ENCODE results near the gene SEC31A.

The SEC31A gene

DNA sequence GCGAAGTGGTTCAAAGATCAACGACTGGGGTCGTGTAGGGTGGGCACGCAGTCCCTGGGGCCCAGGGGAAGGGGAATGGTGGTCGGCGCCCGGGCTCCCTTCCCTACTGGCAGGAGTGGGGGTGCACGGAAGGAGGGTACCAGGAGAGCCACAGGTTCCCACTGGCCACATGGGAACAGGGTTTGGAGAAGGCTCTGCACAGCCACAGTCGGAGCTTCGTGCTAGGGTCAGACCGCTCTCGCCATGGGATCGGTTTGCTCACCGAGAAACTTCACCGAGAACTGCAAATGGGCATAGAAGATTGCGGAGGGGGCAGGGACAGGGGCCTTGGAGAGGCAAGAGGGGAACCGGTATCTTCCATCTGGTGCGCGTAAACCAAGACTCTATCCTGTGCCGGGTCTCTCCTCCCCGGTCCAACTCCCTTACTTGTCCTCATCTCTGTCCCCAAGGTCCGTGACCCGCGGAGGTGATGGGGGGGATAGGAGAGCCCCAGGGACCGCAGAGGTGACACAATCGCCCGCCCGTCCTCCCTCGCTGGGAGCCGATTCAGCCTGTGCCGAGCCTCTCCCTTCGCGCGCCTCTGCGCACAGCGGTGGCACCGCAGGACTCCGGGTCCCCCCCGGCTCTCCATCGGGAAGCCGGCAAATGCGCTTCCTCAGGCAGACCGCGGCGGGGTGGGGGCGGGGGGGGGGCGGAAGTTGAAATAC lies 93.4 kb downstream of the SEC31A start:
- DNase-seq (ENCODE audit: low read depth in 2 of 2) = no peak

DNA sequence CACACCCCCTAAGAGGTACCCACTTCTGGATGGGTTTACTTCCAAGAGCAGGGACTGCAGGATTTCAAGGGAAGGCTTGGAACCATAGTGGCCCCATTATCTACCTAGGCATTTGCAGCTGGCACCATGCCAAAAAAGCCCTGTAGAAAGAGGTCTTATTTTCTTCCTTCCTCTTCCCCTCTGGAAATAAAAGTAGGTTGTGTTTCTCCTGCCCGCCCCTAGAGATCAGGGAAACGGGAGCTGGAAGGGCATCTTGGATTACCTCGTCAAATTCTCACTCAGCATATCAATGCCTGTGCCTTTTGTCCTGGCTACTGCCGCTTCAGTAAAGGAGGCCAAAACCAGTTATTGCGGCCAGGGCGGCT lies 93.9 kb downstream of the SEC31A start:
- DNase-seq (ENCODE audit: low read depth in 2 of 2) = no peak

DNA sequence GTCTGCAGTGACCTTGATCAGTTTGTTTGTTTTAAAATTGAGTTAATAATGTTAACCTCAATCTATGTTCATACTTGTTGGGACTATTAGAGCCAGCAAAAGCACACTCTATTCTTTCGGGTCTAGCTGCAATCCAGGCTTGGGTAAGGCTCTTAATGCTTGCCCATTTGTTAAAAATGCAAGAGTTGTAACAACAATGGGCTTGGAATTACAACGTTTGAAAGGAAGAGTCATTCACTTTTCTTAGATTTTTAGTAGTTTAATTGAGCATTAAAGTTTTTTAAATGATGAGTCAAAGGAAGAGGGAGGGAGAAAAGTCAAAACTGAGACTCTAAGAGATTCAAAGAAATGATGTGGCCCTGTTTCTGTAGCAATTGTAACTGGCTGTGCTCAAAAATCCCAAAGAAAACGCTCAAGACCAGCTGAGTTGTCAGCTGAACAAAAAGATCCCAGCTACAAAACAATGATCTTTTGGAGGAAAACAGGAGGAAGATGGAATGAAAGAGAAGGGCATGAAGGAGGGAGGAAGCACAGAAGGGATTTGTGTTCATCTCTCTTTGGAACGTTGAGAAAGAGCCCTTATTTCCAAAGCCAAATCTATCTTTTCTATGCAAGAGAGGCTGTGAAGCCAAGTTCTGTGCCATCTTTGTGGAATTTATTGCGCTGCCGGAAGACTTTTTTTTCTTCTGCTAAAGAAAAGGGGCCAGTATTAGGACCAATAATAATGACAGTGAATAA lies 97.9 kb downstream of the SEC31A start:
- DNase-seq (ENCODE audit: low read depth in 2 of 2) = no peak

DNA sequence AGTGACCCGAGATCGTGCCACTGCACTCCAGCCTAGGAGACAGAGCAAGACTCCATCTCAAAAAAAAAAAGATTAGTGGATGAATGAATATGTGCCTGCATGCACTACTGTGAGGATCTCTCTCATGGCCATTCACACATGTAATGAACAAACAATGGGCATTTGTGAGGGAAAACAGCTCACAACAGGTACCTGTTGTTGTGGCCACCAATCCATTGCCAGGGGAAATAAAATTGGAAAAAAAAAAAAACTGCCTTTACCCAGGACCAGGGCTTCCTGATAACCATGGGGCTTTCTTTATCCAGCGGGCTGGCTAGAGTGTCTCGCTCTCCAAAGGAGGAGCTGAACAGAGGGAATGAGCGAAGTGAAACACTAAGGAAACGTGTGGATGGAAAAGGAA lies 99.8 kb downstream of the SEC31A start:
- DNase-seq (ENCODE audit: low read depth in 2 of 2) = no peak

DNA sequence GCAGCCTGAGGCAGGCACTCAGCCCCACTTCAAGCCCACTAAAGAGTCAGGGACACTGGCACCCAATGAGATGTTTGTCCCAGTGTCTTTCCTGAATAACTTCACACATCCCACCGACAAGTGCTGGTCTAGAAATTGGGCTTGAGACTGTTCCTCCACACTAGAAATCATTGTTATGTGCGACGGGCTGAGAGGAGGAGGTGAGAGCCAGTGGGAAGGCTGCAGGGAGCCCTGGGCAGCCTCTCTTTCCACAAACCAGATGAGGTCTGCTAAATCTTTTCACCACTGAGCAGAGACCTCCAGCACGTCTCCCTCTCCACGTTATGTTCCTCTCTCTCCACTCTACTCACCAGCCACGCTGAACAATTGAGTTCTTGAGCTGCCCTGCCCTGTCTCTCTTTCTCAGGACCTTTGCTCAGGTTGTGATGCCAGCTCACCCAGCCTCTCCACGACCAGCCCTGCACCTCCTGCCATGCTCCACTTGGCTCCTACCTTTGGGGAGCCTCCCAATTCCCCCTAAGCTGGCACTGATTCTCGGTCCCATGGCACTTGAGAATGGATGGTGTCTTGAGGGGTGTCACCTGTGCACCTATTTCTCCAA lies 100.8 kb downstream of the SEC31A start:
- DNase-seq (ENCODE audit: low read depth in 2 of 2) = no peak

DNA sequence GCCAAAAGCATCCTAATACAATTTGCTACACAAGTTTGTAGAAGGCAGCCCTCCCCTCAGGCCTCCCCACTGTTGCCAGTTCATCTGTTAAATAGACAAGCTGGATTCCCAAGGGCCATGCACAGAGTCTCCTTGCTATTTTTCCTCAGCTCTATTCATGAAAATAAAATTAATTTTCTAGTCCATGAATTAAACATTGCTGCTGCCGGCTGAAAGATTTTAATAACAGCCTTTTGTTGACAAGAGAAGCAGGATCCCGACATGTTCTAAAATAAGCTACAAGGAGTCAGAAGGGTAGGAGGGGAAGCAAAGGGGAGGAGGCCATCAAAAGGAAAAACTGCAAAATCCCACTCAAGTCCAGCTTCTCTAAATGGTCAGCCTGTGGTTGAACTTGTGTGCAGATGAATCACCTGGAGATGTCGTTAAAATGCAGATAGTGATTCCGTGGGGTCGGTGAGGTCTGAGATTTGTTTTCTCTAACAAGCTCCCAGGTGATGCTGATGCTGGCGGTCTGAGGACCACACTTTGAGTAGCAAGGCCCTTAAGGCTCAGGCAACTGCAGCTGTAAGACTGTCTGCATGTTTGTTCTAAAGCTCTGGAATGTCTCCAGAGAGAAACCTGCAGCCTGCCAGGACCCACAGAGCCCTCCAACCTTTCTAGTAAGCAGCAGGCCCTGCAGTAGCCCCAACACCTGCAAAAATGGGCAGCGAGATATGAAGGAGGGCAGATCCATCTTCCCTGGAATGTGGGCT lies 101.8 kb downstream of the SEC31A start:
- no peak for DNase-seq (ENCODE audit: low read depth in 2 of 2)

DNA sequence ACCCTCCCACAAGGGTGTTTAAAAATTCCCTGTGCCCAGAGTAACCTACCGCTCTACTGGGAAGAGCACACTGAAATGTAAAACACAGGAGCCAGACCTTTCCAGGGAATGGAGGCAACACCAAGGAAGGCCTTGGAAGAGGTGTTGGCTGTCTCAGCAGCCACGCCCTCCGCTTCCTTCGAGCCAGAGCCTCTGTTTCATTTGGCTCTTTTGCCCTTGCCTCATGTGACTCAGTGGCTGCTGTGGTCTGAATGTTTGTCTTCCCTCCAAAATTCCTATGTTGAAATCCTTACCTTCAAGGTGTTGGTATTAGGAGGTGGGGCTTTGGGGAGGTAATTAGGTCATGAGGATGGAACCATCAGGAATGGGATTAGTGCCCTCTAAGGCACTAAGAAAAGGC lies 103.6 kb downstream of the SEC31A start:
- DNase-seq (ENCODE audit: low read depth in 2 of 2) = no peak

DNA sequence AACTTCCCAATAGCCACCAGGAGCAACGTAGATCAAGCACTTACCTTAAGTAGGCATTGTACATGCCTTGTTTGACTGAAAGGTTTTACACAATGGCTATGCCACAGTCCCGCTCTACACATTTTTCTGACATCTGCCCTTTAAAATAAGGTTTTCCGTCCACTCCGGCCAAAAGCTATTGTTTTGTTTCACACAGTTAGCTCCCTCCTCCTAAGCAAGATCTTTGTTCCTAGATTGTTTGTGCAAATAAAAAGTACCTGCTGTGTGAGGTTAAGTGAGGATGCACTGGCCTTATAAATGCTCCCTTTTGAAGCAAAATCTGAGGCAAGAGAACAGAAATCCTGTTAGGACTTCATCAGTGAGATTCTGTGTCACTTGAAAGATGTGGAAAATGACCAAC lies 104.1 kb downstream of the SEC31A start:
- DNase-seq (ENCODE audit: low read depth in 2 of 2) = no peak

DNA sequence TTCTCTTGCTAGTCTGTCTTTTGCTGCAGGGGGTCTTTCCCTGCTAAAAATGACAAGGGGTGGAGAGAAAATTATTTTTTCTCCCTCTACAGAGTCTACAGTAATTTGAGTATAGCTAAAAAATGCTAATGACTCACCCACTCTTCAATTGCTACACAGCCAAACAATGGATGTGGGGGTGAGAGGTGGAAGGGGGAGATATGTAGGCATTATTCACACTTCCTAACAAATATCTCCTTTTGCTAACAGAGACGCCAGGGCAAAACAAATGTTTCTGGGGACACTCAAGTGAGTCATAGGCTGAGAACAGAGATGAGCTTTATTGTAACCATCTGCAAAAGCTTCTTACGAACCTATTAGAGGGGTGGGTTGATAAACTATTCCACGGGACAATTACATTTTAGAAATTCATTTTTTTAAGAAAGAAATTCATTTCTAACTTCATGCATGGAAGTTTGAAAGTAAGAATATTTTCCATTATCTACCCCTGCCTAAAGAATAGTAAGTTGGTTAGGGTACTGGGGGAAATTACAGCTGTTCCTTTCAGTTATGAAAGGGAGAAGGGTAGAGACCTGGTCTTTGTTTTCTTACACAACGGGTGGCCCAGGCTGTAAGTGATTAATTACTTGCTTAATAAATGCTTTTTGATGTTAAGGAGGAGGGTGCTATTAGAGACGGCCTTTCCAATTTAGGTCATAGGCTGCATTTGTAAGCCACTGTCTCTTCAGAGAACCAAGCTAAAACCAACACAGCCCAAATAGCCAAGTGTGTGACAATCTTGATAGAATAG lies 105.1 kb downstream of the SEC31A start:
- DNase-seq (ENCODE audit: low read depth in 2 of 2) = no peak

DNA sequence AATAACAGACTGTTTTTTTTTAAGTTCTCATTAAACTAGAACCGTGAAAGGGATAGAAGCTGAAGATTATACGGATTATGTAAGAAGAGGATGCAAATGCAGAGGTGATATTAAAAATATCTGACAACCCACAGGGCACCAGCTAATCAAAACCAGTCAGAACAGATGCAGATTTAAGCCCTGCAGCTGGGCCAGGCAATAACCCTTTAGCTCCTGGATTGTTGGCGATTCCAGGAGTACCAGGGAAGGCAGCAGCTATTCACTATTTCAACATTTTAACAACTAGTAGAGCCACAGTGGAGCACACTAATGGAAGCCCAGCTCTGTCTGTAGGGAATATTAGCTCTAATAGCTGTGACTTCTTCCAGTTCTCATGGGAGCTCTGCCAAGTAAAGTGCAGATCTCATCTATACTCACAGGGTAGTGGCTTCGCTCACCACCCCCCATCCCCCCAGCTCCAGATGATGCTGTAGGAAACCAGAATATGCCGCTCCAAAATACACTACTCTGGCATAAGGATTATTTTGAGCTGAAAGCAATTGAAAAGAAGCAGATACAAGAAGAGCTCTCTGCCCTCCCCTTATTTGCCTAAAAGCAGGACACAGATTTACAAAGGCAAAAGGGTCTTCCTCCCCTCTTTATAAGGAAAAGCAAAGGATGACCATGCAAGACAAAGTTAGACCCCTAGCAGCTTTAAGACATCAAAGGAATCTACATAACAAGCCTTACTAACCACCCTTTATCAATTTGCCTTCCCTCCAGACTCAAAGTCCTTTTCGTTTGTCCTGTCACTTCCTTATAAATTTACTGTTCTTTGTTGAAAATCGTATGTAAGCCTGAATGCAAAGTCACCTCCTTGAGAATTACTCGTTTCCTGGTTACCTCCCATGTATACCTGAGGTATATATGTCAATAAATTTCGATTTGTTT lies 106.0 kb downstream of the SEC31A start:
- no peak for DNase-seq (ENCODE audit: low read depth in 2 of 2)

DNA sequence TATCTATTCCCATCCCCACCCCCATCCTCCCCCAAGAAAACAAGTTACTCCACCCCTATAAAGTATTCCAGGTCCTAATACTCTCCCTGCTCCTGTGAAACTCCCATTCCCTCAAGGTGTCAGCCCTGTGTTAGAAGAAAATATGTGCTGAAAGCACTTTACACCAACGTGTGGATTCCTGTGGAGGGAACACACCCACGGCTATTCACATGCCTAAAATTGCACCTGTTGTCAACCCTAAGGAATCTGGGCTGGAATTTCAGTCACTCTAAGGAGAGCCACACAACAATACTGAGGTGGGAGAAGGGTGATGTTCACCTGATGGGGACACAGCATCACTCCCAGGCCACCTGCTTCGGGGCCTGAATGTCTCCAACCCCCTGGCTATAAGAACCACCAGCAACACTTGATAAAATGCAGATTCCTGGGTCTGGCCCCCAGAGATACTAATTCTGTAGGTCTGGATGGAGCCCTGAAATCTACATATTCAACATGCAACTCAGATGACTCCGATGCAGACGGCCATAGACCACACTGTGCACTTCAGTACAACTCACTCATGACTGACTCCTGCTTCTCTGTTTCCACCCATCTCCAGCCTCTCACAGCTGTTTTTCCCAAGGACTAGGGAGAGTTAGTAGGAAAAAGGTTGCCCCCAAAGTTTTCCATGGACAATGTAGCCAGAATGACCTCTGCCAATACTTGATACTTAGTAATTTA lies 108.2 kb downstream of the SEC31A start:
- no peak for DNase-seq (ENCODE audit: low read depth in 2 of 2)

DNA sequence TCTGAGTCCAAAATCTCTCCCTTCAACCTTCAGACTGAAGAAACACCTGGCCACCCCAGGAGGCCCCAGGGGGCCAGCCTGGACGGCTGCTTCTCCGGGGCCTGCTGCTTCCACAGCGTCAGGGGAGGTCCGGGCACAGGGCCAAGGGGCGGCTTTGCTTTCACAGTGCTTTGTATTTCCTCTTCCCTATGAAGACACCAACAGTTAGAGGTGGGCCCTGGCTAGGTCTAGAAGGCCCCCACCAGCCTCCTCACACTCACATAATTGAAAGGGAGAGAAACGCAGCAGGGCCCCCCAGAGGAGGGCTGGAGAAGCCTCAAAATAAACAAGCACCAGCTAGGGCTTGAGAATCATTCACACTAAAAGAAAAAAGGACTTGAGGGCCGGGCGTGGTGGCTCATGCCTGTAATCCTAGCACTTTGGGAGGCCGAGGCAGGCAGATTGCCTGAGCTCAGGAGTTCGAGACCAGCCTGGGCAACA lies 110.2 kb downstream of the SEC31A start:
- DNase-seq (ENCODE audit: low read depth in 2 of 2) = no peak

DNA sequence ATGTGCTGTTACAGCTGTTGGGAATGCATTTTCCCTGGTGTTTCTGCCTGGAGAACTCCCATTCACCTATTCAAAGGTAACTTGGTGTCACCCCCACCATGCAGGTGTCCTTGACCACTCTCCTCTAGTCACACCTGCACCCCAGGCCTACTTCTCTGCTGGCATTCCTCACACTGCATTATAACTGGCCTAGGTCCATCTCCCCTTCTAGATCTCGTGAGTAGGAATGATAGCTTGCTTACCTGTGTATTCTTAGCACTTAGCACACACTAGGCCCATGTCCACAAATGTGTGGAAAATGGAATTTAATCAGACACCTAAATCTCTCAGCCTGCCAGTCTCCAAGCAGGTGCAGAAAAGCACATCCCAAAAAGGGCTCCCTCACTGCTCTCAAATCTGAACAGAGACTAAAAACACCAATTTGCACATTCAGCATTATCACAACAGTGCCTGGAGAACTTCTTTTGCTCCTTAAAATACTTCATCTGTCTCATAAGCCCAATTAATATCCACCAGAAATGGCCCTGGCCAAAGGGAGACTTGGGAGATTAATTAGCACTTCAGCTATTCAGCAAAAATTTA lies 110.7 kb downstream of the SEC31A start:
- DNase-seq (ENCODE audit: low read depth in 2 of 2) = no peak

DNA sequence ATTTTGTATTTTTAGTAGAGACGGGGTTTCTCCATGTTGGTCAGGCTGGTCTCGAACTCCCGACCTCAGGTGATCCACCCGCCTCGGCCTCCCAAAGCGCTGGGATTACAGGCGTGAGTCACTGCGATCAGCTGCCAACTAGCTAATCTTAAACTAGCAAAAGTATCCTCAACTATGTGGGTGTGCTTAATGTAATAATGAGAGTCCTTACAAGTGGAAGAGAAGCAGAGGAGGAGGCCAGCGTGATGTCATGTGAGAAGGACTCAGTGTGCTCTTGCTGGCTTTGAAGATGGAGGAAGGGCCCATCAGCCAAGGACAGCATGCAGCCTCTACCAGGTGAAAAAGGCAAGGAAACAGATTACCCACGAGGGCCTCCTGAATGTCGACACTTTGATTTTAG lies 111.9 kb downstream of the SEC31A start:
- DNase-seq (ENCODE audit: low read depth in 2 of 2) = no peak

DNA sequence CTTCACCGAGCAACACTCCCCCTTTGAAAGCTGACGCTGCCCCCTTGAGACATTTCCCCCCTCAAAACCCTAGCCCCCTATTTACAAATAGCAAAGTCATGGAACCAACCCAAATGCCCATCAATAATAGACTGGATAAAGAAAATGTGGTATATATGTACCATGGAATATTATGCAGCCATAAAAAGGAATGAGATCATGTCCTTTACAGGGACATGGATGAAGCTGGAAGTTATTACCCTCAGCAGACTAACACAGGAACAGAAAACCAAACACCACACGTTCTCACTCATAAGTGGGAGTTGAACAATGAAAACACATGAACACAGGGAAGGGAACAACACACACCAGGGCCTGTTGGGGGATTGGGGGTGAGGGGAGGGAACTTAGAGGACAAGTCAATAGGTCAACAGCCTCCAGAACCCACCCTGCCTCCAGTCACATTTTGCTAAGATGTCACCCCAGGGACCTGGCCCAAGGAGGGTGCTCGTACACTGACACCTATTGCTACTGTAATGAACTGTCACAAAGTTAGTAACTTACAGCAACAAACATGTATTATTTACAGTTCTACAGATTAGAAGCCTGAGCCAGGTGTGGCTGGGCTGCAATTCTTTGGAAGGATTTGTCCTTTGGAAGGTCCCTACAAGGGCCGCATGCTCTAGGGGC lies 113.0 kb downstream of the SEC31A start:
- DNase-seq (ENCODE audit: low read depth in 2 of 2) = no peak

DNA sequence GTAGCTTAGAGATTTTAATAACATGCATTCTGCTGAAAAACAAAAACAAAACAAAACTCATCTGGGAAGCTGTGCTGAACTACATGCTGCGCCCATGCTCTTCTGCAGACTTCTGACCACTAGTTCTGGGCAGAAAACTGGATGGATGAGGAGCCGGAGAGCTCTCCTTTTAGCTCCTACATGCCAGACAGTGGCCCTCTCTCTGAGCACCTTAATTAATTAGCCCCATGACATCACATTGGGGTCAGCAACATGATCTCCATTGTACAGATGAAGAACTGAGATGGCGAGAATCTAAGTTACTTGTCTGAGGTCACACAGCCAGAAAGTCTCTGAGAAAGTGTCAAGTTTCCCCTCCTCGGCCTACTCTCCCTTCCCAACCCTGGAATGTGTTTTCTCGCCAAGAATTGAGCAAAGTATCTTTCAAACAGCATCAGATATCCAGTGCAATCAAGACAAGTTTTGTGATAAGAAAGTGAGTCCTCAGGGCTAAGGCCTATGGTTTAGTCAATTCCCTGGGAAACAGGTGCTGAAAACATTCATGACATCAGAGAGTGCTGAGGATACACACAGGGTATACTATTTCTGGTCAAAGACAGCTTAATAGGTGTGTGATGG lies 113.9 kb downstream of the SEC31A start:
- DNase-seq (ENCODE audit: low read depth in 2 of 2) = no peak

DNA sequence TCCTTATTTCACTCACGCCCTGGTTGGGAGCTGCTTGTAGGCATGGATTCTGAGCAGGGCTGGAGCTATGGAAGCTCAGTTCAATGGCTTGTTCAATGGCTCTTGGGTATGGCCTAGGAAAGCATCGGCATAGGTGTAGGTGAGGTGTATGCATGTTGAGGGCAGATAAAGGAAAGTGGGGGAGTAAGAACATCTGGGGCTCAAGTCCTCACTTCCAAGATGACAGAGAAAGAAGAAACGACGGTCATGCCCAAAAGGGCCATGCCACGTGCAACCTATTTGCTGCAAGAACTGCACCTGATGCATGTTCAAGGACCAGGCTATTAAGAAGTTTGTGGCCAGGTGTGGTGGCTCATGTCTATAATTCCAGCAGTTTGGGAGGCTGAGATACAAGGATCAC lies 115.7 kb downstream of the SEC31A start:
- no peak for DNase-seq (ENCODE audit: low read depth in 2 of 2)

DNA sequence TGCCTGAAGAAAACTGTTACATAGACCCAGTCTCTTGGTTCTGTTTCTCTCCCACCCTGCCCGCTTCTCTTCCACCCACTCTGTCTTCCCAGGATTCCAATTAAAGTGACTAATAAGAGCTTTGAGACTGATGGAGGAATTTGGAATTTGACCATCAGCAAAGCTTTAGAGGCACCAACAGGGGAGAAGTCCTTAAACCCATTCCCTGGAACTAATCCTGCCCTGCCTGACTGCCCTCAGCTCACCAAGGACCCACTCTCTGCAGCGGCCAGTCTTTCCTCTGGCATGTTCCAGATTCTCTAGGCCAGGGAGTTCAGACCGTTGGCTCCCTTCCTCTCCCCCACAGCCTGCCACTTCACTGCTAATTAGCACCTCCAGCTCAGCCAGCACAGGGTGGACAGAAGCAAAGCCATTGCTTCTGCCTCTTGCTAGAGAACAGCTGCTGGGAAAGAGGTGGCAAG lies 116.2 kb downstream of the SEC31A start:
- no peak for DNase-seq (ENCODE audit: low read depth in 2 of 2)

Measured in stimulated activated CD8-positive, alpha-beta memory T cell treated with anti-CD3 and anti-CD28 coated beads, Interleukin-7, amount 100 ng/mL, for 1 hour (primary cell).